ENCODE measurements around the gene IMPA2.

DNA sequence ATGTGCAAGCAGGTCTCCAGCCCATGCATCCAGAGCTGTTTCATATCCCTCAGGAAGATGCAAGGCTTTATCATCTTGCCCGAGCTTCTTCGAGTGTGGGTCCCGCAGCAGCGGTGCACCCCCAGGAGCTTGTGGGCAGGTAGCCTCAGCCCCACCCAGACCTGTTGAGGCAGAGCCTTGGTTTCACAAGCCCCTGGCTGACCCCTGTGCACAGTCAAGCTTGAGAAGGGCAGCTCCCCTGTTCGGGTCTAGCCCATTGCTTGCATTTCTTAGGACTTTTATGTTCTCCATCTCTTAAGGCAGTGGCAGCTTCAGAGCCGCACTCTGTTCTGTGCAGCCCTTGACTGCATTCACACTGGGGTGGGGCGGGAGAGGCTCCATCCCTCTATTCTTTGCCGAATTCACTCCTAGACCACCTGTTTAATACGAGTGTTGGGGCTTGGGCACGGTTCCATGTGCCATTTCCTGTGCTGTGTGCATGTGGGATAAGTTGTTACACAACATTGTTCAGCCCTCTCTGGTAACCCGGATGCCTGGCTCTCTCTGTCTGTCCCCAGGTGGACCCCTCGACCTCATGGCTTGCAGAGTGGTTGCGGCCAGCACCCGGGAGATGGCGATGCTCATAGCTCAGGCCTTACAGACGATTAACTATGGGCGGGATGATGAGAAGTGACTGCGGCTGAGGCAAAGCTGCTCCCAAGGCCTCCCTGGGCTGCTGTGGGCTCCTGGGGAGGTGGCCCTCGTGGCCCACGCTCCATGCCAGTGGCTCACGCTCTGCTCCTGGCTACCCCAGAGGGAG is 48.7 kb downstream of the IMPA2 start:
- TF ChIP-seq POLR2A (IDR thresholded peaks at IDR 0.05; ENCODE audit: low read length), result no peak
- TF ChIP-seq GATA1 (IDR thresholded peaks at IDR 0.05; ENCODE audit: low read depth, low read length), result no peak
